Measurements from ENCODE around the gene CCDC136. TPM values are rescaled to one million over a fixed set of nuclear protein-coding genes. Genes with fewer than 3 reads are reported as not detected.

The CCDC136 gene
- total RNA-seq, 1 experiment from 2014 or later = 11.1 TPM

DNA sequence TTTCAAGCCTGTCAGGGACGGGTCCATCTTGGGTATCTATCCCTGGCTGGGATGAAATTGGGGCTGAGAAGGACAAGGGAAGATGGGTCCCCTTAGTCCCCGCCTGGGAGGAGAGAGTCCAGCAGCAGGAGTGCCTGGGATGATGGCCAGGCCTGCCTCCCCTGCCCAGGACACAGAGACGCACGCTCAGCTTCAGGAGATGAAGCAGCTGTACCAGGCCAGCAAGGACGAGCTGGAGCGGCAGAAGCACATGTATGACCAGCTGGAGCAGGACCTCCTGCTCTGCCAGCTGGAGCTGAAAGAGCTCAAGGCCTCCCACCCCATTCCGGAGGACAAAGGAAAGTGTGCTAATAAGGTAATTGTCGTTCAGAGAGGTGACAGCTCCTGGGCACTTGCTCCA, 15.4 kb downstream of the CCDC136 start (continued):
- TF ChIP-seq, protein P1, sequence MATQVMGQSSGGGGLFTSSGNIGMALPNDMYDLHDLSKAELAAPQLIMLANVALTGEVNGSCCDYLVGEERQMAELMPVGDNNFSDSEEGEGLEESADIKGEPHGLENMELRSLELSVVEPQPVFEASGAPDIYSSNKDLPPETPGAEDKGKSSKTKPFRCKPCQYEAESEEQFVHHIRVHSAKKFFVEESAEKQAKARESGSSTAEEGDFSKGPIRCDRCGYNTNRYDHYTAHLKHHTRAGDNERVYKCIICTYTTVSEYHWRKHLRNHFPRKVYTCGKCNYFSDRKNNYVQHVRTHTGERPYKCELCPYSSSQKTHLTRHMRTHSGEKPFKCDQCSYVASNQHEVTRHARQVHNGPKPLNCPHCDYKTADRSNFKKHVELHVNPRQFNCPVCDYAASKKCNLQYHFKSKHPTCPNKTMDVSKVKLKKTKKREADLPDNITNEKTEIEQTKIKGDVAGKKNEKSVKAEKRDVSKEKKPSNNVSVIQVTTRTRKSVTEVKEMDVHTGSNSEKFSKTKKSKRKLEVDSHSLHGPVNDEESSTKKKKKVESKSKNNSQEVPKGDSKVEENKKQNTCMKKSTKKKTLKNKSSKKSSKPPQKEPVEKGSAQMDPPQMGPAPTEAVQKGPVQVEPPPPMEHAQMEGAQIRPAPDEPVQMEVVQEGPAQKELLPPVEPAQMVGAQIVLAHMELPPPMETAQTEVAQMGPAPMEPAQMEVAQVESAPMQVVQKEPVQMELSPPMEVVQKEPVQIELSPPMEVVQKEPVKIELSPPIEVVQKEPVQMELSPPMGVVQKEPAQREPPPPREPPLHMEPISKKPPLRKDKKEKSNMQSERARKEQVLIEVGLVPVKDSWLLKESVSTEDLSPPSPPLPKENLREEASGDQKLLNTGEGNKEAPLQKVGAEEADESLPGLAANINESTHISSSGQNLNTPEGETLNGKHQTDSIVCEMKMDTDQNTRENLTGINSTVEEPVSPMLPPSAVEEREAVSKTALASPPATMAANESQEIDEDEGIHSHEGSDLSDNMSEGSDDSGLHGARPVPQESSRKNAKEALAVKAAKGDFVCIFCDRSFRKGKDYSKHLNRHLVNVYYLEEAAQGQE (IDR thresholded peaks at IDR 0.05; ENCODE audit: low read depth) = no peak
- no peak for TF ChIP-seq TCF7L2 (IDR thresholded peaks at IDR 0.05; ENCODE audit: borderline replicate concordance, extremely low read depth, insufficient read depth, insufficient read length)
- no peak for TF ChIP-seq ZNF274 (IDR thresholded peaks at IDR 0.05; ENCODE audit: low read depth, low read length)
- TF ChIP-seq ELF1 (IDR thresholded peaks at IDR 0.05; ENCODE audit: borderline replicate concordance, low read depth) = no peak
- no peak for TF ChIP-seq POLR2A (IDR thresholded peaks at IDR 0.05; ENCODE audit: borderline replicate concordance, extremely low read depth, insufficient read depth, insufficient read length)
- TF ChIP-seq MAX (IDR thresholded peaks at IDR 0.05) = no peak
- TF ChIP-seq CBX3 (IDR thresholded peaks at IDR 0.05; ENCODE audit: low read depth) = no peak
- TF ChIP-seq EZH2 (IDR thresholded peaks at IDR 0.05) = no peak
- no peak for TF ChIP-seq FOSL1 (IDR thresholded peaks at IDR 0.05; ENCODE audit: low read depth)

DNA sequence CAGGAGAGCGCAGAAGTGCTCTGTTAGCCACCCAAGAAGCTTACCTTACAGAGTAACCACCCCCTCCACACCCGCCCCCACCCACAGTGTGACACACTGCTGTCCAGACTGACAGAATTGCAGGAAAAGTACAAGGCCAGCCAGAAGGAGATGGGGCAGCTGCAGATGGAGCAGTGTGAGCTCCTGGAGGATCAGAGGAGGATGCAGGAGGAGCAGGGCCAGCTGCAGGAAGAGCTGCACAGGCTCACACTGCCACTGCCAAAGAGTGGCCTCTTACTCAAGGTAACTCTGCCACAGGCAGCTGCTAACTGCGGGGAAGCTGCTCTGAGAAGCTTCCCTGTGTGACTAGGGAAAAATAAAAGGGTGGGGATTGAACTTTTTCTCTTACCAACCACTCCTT, 17.6 kb downstream of the CCDC136 start:
- no peak overlapping the region for H3K4me3 ChIP-seq (replicated peaks in 1 of 2; ENCODE audit: low read depth in 1 of 2, low read length in 2 of 2)
- intact Hi-C loops (cut with micrococcal nuclease) = no loop called here
- H3K79me2 ChIP-seq (ENCODE audit: insufficient read depth, low read length) = no peaks in the 10 kb centered on the region
- H3K9ac ChIP-seq (ENCODE audit: low read length) = no peak overlapping the region
- H4K20me1 ChIP-seq (ENCODE audit: insufficient read depth) = no peaks in the 10 kb centered on the region
- no TSS peak for BruUV-seq (replicated peaks)
- RAD21 ChIA-PET (ENCODE audit: low non-redundant PET in 1 of 2, low total read pairs in 2 of 2, uncharacterized antibody in 2 of 2, unreplicated experiment in 2 of 2) = no interaction called here
- H3K4me1 ChIP-seq (ENCODE audit: control insufficient read depth in 1 of 2, insufficient read depth in 2 of 2, low read length in 2 of 2) = no peaks in the 10 kb centered on the region
- H3K9me3 ChIP-seq (ENCODE audit: control insufficient read depth in 1 of 2, insufficient read depth in 1 of 2, low read depth in 1 of 2, low read length in 2 of 2) = no peaks in the 10 kb centered on the region
- CTCF ChIA-PET = interaction anchor here (1.1 kb wide), 1 partner anchor 18 kb away, joined by 3 read pairs; no protein-coding TSS in a partner anchor
- no peak overlapping the region for H3K4me2 ChIP-seq (ENCODE audit: low read length)
- H3K27ac ChIP-seq (ENCODE audit: low read depth, low read length) = no peak overlapping the region
- POLR2A ChIA-PET = no interaction called here
- no peak overlapping the region for H2AFZ ChIP-seq (ENCODE audit: low read depth, low read length, poor library complexity, severe bottlenecking)
- H3K36me3 ChIP-seq (ENCODE audit: control insufficient read depth in 1 of 2, insufficient read depth in 2 of 2, low read length in 2 of 2) = no peaks in the 10 kb centered on the region
- no peak for ATAC-seq
- DNase-seq (ENCODE audit: low read depth, low spot score) = no peak
- no peaks in the 10 kb centered on the region for H3K9me2 ChIP-seq (ENCODE audit: insufficient read depth)
- no peaks in the 10 kb centered on the region for H3K27me3 ChIP-seq (ENCODE audit: insufficient read depth, low read length)
- TF ChIP-seq SP1 (IDR thresholded peaks at IDR 0.05; ENCODE audit: low read depth) (no peak), SRF (IDR thresholded peaks at IDR 0.05; ENCODE audit: low read depth) (no peak), EZH2 (IDR thresholded peaks at IDR 0.05) (no peak), ZNF274 (IDR thresholded peaks at IDR 0.05; ENCODE audit: low read depth, low read length) (no peak), FOSL1 (IDR thresholded peaks at IDR 0.05; ENCODE audit: low read depth) (no peak), EGR1 (IDR thresholded peaks at IDR 0.05; ENCODE audit: low read depth) (no peak), SIN3A (IDR thresholded peaks at IDR 0.05; ENCODE audit: low read depth) (no peak), ELF1 (IDR thresholded peaks at IDR 0.05; ENCODE audit: borderline replicate concordance, low read depth) (no peak), RAD21 (IDR thresholded peaks at IDR 0.05; ENCODE audit: low read depth) (no peak), CEBPB (IDR thresholded peaks at IDR 0.05; ENCODE audit: low read depth) (no peak), ZFX (IDR thresholded peaks at IDR 0.05) (no peak), EZH2phosphoT487 (IDR thresholded peaks at IDR 0.05; ENCODE audit: borderline replicate concordance) (no peak)
- TF ChIP-seq, protein P2, sequence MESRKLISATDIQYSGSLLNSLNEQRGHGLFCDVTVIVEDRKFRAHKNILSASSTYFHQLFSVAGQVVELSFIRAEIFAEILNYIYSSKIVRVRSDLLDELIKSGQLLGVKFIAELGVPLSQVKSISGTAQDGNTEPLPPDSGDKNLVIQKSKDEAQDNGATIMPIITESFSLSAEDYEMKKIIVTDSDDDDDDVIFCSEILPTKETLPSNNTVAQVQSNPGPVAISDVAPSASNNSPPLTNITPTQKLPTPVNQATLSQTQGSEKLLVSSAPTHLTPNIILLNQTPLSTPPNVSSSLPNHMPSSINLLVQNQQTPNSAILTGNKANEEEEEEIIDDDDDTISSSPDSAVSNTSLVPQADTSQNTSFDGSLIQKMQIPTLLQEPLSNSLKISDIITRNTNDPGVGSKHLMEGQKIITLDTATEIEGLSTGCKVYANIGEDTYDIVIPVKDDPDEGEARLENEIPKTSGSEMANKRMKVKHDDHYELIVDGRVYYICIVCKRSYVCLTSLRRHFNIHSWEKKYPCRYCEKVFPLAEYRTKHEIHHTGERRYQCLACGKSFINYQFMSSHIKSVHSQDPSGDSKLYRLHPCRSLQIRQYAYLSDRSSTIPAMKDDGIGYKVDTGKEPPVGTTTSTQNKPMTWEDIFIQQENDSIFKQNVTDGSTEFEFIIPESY (IDR thresholded peaks at IDR 0.05; ENCODE audit: extremely low read depth, insufficient replicate concordance, low read length) = no peak
- TF ChIP-seq, protein P1 (IDR thresholded peaks at IDR 0.05; ENCODE audit: low read depth) = no peak
